NCI-H2196 (cell line): ENCODE results near the gene SYPL1.
A peak's percentile ranks its signal among the peaks of the same experiment; 100 is the strongest.

ENCODE experiments used
- DNase-seq: peaks from one replicate; lab custom pipeline; 2025; ENCODE audit not compliant: unreplicated experiment; lab: John Stamatoyannopoulos, UW

Gene SYPL1

DNA sequence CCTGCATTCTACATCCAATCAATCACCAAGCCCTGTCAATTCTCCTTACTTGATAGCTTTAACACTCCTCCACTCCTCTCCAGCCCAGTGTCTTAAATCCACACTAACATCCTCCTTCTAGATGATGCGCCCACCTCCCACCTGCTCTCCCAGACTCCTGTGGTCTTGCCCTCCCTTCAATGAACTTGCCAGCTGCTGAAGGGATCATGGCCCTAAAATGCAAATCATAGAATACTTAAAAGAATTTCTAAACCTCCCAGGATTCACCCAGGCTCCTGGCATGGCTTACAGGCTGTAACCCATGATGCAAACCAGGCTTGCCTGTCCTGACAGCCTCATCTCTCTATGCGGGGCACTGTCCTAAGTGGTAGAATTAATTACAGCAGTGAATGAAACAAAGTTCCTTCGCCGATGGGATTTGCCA lies 43.6 kb downstream of the SYPL1 start:
- no peak for DNase-seq

- no peak for DNase-seq
Measured at GRCh38 chr7:106067678-106068077, 44.4 kb downstream of the SYPL1 start.

- DNase-seq: no peak
Measured at GRCh38 chr7:106065575-106066500, 46.3 kb downstream of the SYPL1 start.

DNA sequence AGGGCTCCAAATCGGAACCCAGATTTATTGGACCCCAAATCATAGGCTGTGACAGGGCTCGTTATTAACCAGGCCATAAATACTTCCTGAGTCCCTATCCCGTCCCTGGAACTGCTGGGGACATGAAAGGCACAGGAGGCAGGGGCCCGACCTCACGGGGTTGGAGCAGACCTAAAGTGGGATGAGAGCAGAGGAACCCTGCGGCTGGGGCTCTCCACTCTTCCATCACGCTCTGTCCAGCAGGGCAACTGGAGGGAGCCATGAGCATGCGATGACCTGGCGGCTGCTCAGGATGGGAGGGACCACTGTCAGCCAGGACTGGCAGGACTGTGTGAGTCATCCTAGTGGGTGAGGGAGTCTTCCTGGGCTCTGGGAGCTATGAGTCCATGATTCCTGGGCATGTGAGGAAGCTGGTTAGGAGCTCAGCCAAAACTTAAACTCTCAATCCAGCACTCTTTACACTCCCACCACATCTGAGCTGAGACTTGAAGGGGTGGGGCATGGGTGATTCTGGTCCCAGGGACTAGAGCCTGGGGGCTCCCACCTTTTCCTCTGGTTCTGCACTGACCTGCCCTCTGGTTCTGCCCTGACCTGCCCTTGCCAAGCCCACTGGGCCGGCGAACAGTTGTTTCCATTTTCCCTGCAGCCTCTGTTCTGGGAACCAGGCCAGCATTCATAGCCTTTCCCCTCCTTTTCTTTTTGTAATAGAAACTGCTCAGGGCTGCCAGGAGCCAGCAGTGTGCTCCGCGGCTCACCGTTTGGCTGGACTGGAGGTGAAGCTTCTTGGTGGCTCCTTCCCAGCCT lies 47.1 kb downstream of the SYPL1 start:
- peak; percentile 90 for DNase-seq

GRCh38 chr7:106064316-106064715 lies 47.8 kb downstream of the SYPL1 start:
- DNase-seq: no peak

GRCh38 chr7:106063692-106064091 lies 48.4 kb downstream of the SYPL1 start:
- DNase-seq: no peak

- DNase-seq: no peak
Measured at GRCh38 chr7:106063024-106063423, 49.1 kb downstream of the SYPL1 start.

DNA sequence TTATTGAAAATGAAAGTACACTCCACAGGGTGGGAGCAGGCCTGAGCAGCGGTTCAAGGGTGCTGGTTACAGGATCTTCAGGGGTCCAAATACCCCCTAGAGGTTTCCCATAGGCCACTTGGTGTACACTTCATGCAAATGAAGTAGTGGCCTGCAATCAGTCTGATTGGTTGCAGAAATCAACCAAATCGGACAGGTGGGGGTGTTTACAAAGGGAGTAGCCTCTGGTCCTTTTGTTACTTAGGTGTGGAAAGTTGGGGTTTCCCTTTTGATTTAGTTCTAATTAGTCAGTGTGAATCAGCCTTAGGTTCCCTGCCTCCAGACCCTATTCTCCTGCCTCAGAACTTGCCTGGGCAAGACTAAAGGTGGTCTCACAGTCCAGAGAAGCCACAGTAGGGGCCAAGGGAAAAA lies 49.6 kb downstream of the SYPL1 start:
- DNase-seq: no peak

DNA sequence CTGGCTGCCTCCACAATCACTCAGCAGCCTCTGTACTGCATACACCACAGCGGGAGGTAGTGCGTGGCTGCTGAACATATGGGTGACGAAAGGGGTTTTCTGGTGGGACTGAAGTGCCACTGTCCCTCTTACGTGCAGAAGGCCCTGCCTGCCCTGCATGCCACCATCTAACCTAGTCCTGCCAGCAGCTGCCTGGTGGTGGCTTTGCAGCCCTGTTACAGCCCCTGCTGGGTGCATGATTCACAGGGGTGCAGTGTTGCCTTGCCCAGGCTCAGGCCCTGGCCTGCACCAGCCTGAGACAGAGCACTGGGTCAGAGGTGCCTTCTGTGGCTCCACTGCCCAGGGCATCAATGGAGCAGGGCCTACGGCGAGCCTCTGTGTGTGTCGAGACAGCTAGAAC lies 50.1 kb downstream of the SYPL1 start:
- DNase-seq: no peak

DNA sequence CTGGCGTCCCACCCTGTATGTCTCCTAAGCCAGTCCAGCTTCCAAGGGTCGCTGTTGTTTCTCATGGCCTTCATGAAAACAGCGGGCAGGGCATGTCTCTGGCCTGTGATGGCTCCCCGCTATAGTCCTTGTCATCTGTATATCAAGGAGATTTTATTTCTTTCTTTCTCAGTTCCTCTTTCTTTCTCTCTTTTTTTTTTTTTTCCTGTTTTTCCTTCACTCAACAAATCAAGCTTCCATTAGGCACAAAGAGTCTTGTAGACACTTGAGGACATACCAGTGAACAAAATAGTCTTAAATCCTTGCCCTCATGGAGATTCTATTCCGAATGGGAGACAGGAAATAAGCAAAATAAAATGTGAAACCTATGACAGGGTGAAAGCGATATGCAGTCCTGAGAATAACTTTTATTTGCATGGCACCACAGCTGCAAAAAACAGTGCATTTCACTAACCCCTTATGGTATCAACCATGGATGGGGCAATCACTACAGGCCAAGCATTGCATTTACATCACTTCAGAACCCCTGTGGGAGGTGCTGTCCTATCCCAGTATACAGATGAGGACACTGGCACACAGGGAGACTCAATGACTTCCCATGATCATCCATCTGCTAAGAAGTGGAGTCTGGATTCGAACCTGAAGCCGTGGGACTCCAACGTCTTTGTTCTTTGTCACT lies 50.7 kb downstream of the SYPL1 start:
- DNase-seq: no peak

GRCh38 chr7:106060394-106060920 lies 51.7 kb downstream of the SYPL1 start:
- DNase-seq: no peak

DNA sequence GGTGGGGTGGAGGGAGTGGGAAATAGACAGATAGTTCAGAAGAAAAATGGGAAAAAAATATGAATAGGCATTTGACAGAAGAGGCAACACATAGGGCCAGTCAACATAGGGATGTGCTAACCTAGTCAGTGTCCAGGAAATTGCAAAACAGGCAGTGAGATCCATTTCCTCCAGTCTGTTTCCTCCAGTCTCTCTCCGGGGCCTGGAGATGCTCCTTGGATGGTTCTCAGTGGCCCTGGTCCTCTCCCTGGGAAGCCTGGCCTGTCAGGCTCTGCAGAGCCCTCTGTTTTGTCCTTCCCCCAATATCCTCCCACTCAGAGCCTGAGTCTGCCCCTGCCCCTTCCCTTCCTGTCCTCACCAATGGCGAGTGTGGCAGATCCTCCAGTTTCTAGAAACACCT lies 52.6 kb downstream of the SYPL1 start:
- no peak for DNase-seq

- DNase-seq: no peak
Measured at GRCh38 chr7:106058928-106059324, 53.2 kb downstream of the SYPL1 start.

- peak; percentile 40 for DNase-seq
Measured at GRCh38 chr7:106057962-106058927, 53.9 kb downstream of the SYPL1 start.

GRCh38 chr7:106057204-106057961 lies 54.7 kb downstream of the SYPL1 start:
- DNase-seq: no peak

DNA sequence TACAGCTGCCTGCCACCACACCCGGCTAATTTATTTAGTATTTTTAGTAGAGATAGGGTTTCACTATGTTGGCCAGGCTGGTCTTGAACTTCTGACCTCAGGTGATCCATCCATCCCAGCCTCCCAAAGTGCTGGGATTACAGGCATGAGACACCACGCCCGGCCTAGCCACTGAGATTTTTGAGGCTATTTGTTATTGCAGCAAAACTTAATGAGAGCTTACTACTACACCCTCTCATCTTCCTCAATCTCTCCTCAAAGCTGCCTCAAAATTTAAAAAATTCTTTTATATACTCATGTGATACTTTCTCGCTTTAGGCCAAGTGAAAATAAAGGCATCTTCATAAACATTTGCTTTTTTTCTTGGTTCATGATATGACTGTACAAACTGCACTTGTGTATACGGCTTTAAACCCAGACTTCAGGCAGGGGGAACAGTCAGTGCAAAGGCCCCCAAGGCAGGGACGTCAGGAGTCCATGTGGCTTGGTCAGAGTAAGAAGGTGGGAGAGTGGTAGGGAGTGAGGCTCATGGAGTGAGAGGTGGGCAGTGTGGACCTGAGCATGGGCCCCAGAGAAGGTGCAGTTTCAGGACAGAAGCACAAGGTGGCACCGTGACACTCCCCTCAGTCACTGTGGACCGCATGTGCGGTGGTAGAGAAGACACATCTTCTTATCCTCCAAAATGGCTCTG lies 55.5 kb downstream of the SYPL1 start:
- peak; percentile 79 for DNase-seq

- no peak for DNase-seq
Measured at GRCh38 chr7:106054971-106055532, 57.1 kb downstream of the SYPL1 start.

- DNase-seq: no peak
Measured at GRCh38 chr7:106054156-106054910, 57.8 kb downstream of the SYPL1 start.
